GM21423 (cell line): ENCODE measurements around the gene CNBD2.
A peak's percentile ranks its signal among the peaks of the same experiment; 100 is the strongest.
"Not testable (repeated sequence)": the region's sequence is repeated elsewhere in the genome, so short reads cannot be mapped to it uniquely, and the experiment has no call there.

Experiments
- ATAC-seq: cut with Tn5 transposase; IDR thresholded peaks from one replicate; pipeline ENCODE4 v1.9.1; 2021; ENCODE audit warnings: mild to moderate bottlenecking, moderate library complexity; ENCODE audit not compliant: unreplicated experiment

Gene CNBD2

GRCh38 chr20:35967979-35968640, at the start of gene CNBD2:
Gene CNBD2, plus strand, starts transcription at chr20:35968590. Its CDS starts 173 bp downstream, at chr20:35968763.
- ATAC-seq, result no peak

GRCh38 chr20:35920523-35920922, 47.9 kb upstream of the CNBD2 start:
- ATAC-seq, result no peak

- ATAC-seq, result no peak
Measured at GRCh38 chr20:35929301-35929700, 39.1 kb upstream of the CNBD2 start.

GRCh38 chr20:35934050-35934449, 34.3 kb upstream of the CNBD2 start:
- no peak for ATAC-seq

- ATAC-seq, result no peak
Measured at GRCh38 chr20:35939264-35939663, 29.1 kb upstream of the CNBD2 start.

- no peak for ATAC-seq
Measured at GRCh38 chr20:35941620-35942019, 26.8 kb upstream of the CNBD2 start.

- no peak for ATAC-seq
Measured at GRCh38 chr20:35942243-35942642, 26.1 kb upstream of the CNBD2 start.

GRCh38 chr20:35947489-35947888, 20.9 kb upstream of the CNBD2 start:
- ATAC-seq, result no peak

GRCh38 chr20:35947907-35948306, 20.5 kb upstream of the CNBD2 start:
- ATAC-seq, result no peak

- ATAC-seq, result no peak
Measured at GRCh38 chr20:35950093-35950492, 18.3 kb upstream of the CNBD2 start.

- not testable (repeated sequence) for ATAC-seq
Measured at GRCh38 chr20:35952080-35952479, 16.3 kb upstream of the CNBD2 start.

GRCh38 chr20:35952480-35953386, 15.7 kb upstream of the CNBD2 start:
- ATAC-seq, result no peak

GRCh38 chr20:35953387-35954199, 14.8 kb upstream of the CNBD2 start:
- peak; percentile 27 for ATAC-seq

GRCh38 chr20:35954200-35954906, 14.0 kb upstream of the CNBD2 start, which contains the start of gene SCAND1:
Gene SCAND1, minus strand, starts transcription at chr20:35954502. Its CDS starts 218 bp downstream, at chr20:35954284.
- peak; percentile 83 for ATAC-seq

- ATAC-seq, result no peak
Measured at GRCh38 chr20:35954907-35955251, 13.5 kb upstream of the CNBD2 start.

GRCh38 chr20:35956616-35957015, 11.8 kb upstream of the CNBD2 start:
- ATAC-seq, result no peak

- not testable (repeated sequence) for ATAC-seq
Measured at GRCh38 chr20:35959291-35959690, 9.1 kb upstream of the CNBD2 start.

GRCh38 chr20:35963878-35964277, 4.5 kb upstream of the CNBD2 start:
- no peak for ATAC-seq

GRCh38 chr20:35968930-35969329, 540 bp downstream of the CNBD2 start:
- no peak for ATAC-seq

GRCh38 chr20:35971981-35972380, 3.6 kb downstream of the CNBD2 start:
- no peak for ATAC-seq

GRCh38 chr20:35972462-35972861, 4.1 kb downstream of the CNBD2 start:
- ATAC-seq, result no peak
